CD4-positive, alpha-beta memory T cell (primary cell): ENCODE data around the gene THSD7B. TPM values are rescaled to one million over a fixed set of nuclear protein-coding genes. Genes with fewer than 3 reads are reported as not detected.
"Not testable (repeated sequence)": the region's sequence is repeated elsewhere in the genome, so short reads cannot be mapped to it uniquely, and the experiment has no call there.

Source experiments
- CTCF ChIA-PET: fragments of 350-600 bp; sonication (Branson Sonifier 250); formaldehyde crosslinking; loops from one replicate; lab custom pipeline; 2021; ENCODE audit warnings: inconsistent platforms; ENCODE audit not compliant: partially characterized antibody; lab: Charles Lee
- POLR2A ChIA-PET: fragments of 350-600 bp; sonication (Branson Sonifier 250); formaldehyde crosslinking; loops from one replicate; lab custom pipeline; 2021; ENCODE audit not compliant: partially characterized antibody; lab: Charles Lee
- DNase-seq, 5 donors: peaks; one replicate each; pipeline versions ENCODE4 v3.0.0 to v3.0.0-alpha.2; 2020 to 2022; ENCODE audit warnings: mixed read lengths in 1 of 5
- H3K27ac ChIP-seq: one replicate; pipeline ENCODE4 v1.7.0; 2013; ENCODE audit warnings: low read depth, low read length
- H3K27me3 ChIP-seq: 2 replicates; pipeline ENCODE4 v1.7.0; 2013; ENCODE audit warnings: mild to moderate bottlenecking, low read length, moderate library complexity; ENCODE audit not compliant: insufficient read depth
- H3K36me3 ChIP-seq: 2 replicates; pipeline ENCODE4 v1.7.0; 2013; ENCODE audit warnings: mild to moderate bottlenecking, low read length, moderate library complexity; ENCODE audit not compliant: insufficient read depth
- H3K4me1 ChIP-seq: 2 replicates; pipeline ENCODE4 v1.7.0; 2013; ENCODE audit warnings: mild to moderate bottlenecking, low read length, moderate library complexity; ENCODE audit not compliant: insufficient read depth
- H3K4me3 ChIP-seq, 2 donors: one replicate each; pipeline ENCODE4 v1.7.0; 2013; ENCODE audit warnings: low read length in 2 of 2, mild to moderate bottlenecking in 1 of 2
- H3K9me3 ChIP-seq, 2 donors: one replicate each; pipeline ENCODE4 v1.7.0; 2013; ENCODE audit warnings: low read length in 2 of 2, control low read depth in 1 of 2; ENCODE audit not compliant: control insufficient read depth in 1 of 2
- H3K27ac Mint-ChIP-seq, 7 donors: one replicate each; pipeline ENCODE4 v1.8.0; 2020 to 2021; ENCODE audit warnings: mixed read lengths in 7 of 7, mild to moderate bottlenecking in 6 of 7, inconsistent platforms in 3 of 7, moderate library complexity in 3 of 7
- H3K27me3 Mint-ChIP-seq, 2 donors: one replicate each; pipeline ENCODE4 v1.8.0; 2020 to 2021; ENCODE audit warnings: mixed read lengths in 2 of 2
- H3K36me3 Mint-ChIP-seq, 2 donors: one replicate each; pipeline ENCODE4 v1.8.0; 2020 to 2021; ENCODE audit warnings: mixed read lengths in 2 of 2, inconsistent platforms in 1 of 2, mild to moderate bottlenecking in 1 of 2
- H3K4me1 Mint-ChIP-seq, 4 donors: one replicate each; pipeline ENCODE4 v1.8.0; 2020 to 2021; ENCODE audit warnings: mixed read lengths in 4 of 4, mild to moderate bottlenecking in 1 of 4
- H3K4me3 Mint-ChIP-seq, 8 donors: one replicate each; pipeline ENCODE4 v1.8.0; 2020 to 2021; ENCODE audit warnings: mixed read lengths in 8 of 8, mild to moderate bottlenecking in 7 of 8, moderate library complexity in 6 of 8, inconsistent platforms in 3 of 8
- H3K9me3 Mint-ChIP-seq, 8 donors: one replicate each; pipeline ENCODE4 v1.8.0; 2020 to 2021; ENCODE audit warnings: mixed read lengths in 8 of 8, mild to moderate bottlenecking in 5 of 8, inconsistent platforms in 3 of 8, moderate library complexity in 1 of 8
- intact Hi-C: fragments of 100-400 bp; cut with micrococcal nuclease; formaldehyde crosslinking; loops from one replicate; pipeline ENCODE4 v1.15.1; 2023
- polyA plus RNA-seq, 2 donors: library from polyadenylated mRNA; unstranded; fragments of 300-500 nt; fragmentation: Illumina TruSeq; gene quantifications; one replicate each; pipeline ENCODE4 v1.2.3, GENCODE V29; 2021
- total RNA-seq, 2 experiments: library from RNA; stranded (reverse); gene quantifications; one replicate each; pipeline ENCODE4 v1.2.3, GENCODE V29; 2021

THSD7B gene
- total and polyA plus RNA-seq, 4 experiments from 2014 or later = not detected

- intact Hi-C loops, H3K4me3 Mint-ChIP-seq, POLR2A ChIA-PET, H3K27me3 ChIP-seq, H3K4me1 ChIP-seq, CTCF ChIA-PET, H3K4me3 ChIP-seq, DNase-seq, H3K9me3 Mint-ChIP-seq, H3K9me3 ChIP-seq, H3K36me3 ChIP-seq, H3K36me3 Mint-ChIP-seq, H3K4me1 Mint-ChIP-seq, H3K27ac ChIP-seq, H3K27me3 Mint-ChIP-seq, H3K27ac Mint-ChIP-seq: not testable (repeated sequence)
Observed at GRCh38 chr2:136981689-136982088, 216.3 kb downstream of the THSD7B start.

GRCh38 chr2:136985044-136985443 lies 219.7 kb downstream of the THSD7B start:
- CTCF ChIA-PET = no interaction called here
- H3K4me3 Mint-ChIP-seq = no peak overlapping the region
- POLR2A ChIA-PET = no interaction called here
- H3K27ac Mint-ChIP-seq = no peak overlapping the region
- H3K4me1 Mint-ChIP-seq = no peaks in the 10 kb centered on the region
- H3K4me1 ChIP-seq = no peaks in the 10 kb centered on the region
- DNase-seq = no peak
- no peak overlapping the region for H3K4me3 ChIP-seq
- no peaks in the 10 kb centered on the region for H3K36me3 Mint-ChIP-seq
- peaks cover 2 to 3% of the 10 kb centered on the region in 2 donors for H3K27me3 Mint-ChIP-seq
- no peaks in the 10 kb centered on the region for H3K36me3 ChIP-seq
- no peaks in the 10 kb centered on the region for H3K27me3 ChIP-seq
- intact Hi-C loops = no loop called here
- H3K27ac ChIP-seq = no peak overlapping the region
- H3K9me3 ChIP-seq = no peaks in the 10 kb centered on the region
- peaks cover 0 to 5% (median 3%) of the 10 kb centered on the region in 8 donors for H3K9me3 Mint-ChIP-seq

- H3K27me3 Mint-ChIP-seq = peaks cover 2 to 3% of the 10 kb centered on the region in 2 donors
- no peaks in the 10 kb centered on the region for H3K4me1 Mint-ChIP-seq
- Histone ChIP-seq H3K4me1 (no peaks in the 10 kb centered on the region), H3K27ac (no peak overlapping the region), H3K27me3 (no peaks in the 10 kb centered on the region), H3K36me3 (no peaks in the 10 kb centered on the region), H3K4me3 (no peak overlapping the region), H3K9me3 (no peaks in the 10 kb centered on the region)
- ChIA-PET POLR2A (no interaction called here), CTCF (no interaction called here)
- no peak for DNase-seq
- intact Hi-C loops = no loop called here
- H3K36me3 Mint-ChIP-seq = no peaks in the 10 kb centered on the region
- no peak overlapping the region for H3K4me3 Mint-ChIP-seq
- no peak overlapping the region for H3K27ac Mint-ChIP-seq
- peaks cover 0 to 5% (median 1%) of the 10 kb centered on the region in 8 donors for H3K9me3 Mint-ChIP-seq
Observed at GRCh38 chr2:136986605-136987221, 221.4 kb downstream of the THSD7B start.

- DNase-seq = no peak
Observed at GRCh38 chr2:136990316-136990715, 225.0 kb downstream of the THSD7B start.

GRCh38 chr2:136994793-136995192 lies 229.4 kb downstream of the THSD7B start:
- Mint-ChIP-seq H3K9me3 (peaks cover 0 to 5% (median 0%) of the 10 kb centered on the region in 8 donors), H3K4me3 (no peak overlapping the region), H3K36me3 (no peaks in the 10 kb centered on the region), H3K4me1 (no peaks in the 10 kb centered on the region), H3K27me3 (peaks cover 0 to 1% of the 10 kb centered on the region in 2 donors), H3K27ac (no peak overlapping the region)
- POLR2A ChIA-PET = no interaction called here
- no peaks in the 10 kb centered on the region for H3K27me3 ChIP-seq
- H3K4me1 ChIP-seq = no peaks in the 10 kb centered on the region
- CTCF ChIA-PET = no interaction called here
- H3K9me3 ChIP-seq = no peaks in the 10 kb centered on the region
- intact Hi-C loops = no loop called here
- no peaks in the 10 kb centered on the region for H3K36me3 ChIP-seq
- no peak overlapping the region for H3K4me3 ChIP-seq
- no peak overlapping the region for H3K27ac ChIP-seq
- no peak for DNase-seq

More at GRCh38 chr2:136990316-136990715, 225.0 kb downstream of the THSD7B start:
- no peaks in the 10 kb centered on the region for H3K4me1 Mint-ChIP-seq
- no peaks in the 10 kb centered on the region for H3K9me3 ChIP-seq
- no peak overlapping the region for H3K4me3 ChIP-seq
- H3K36me3 ChIP-seq = no peaks in the 10 kb centered on the region
- CTCF ChIA-PET = no interaction called here
- H3K27ac ChIP-seq = no peak overlapping the region
- no peaks in the 10 kb centered on the region for H3K36me3 Mint-ChIP-seq
- peaks cover 0 to 8% (median 1%) of the 10 kb centered on the region in 8 donors for H3K9me3 Mint-ChIP-seq
- no peak overlapping the region for H3K4me3 Mint-ChIP-seq
- H3K27ac Mint-ChIP-seq = no peak overlapping the region
- intact Hi-C loops = no loop called here
- H3K4me1 ChIP-seq = no peaks in the 10 kb centered on the region
- peaks cover 2% of the 10 kb centered on the region in 2 donors for H3K27me3 Mint-ChIP-seq
- H3K27me3 ChIP-seq = no peaks in the 10 kb centered on the region
- POLR2A ChIA-PET = no interaction called here

- intact Hi-C loops = no loop called here
- Mint-ChIP-seq H3K4me1 (no peaks in the 10 kb centered on the region), H3K27ac (no peak overlapping the region), H3K27me3 (peaks cover 0 to 1% of the 10 kb centered on the region in 2 donors), H3K9me3 (peaks cover 0 to 3% (median 0%) of the 10 kb centered on the region in 8 donors), H3K4me3 (no peak overlapping the region), H3K36me3 (no peaks in the 10 kb centered on the region)
- H3K4me1 ChIP-seq = no peaks in the 10 kb centered on the region
- ChIA-PET CTCF (no interaction called here), POLR2A (no interaction called here)
- no peaks in the 10 kb centered on the region for H3K9me3 ChIP-seq
- no peak overlapping the region for H3K4me3 ChIP-seq
- H3K27me3 ChIP-seq = no peaks in the 10 kb centered on the region
- no peak for DNase-seq
- no peak overlapping the region for H3K27ac ChIP-seq
- H3K36me3 ChIP-seq = no peaks in the 10 kb centered on the region
Observed at GRCh38 chr2:136997557-136997956, 232.2 kb downstream of the THSD7B start.

- Histone ChIP-seq H3K4me1 (no peaks in the 10 kb centered on the region), H3K36me3 (no peaks in the 10 kb centered on the region), H3K27me3 (no peaks in the 10 kb centered on the region), H3K27ac (no peak overlapping the region), H3K9me3 (no peaks in the 10 kb centered on the region), H3K4me3 (no peak overlapping the region)
- CTCF ChIA-PET = no interaction called here
- POLR2A ChIA-PET = no interaction called here
- DNase-seq = no peak
- no peaks in the 10 kb centered on the region for H3K4me1 Mint-ChIP-seq
- H3K9me3 Mint-ChIP-seq = no peaks in the 10 kb centered on the region
- no peaks in the 10 kb centered on the region for H3K36me3 Mint-ChIP-seq
- intact Hi-C loops = no loop called here
- no peak overlapping the region for H3K4me3 Mint-ChIP-seq
- peaks cover 0 to 1% of the 10 kb centered on the region in 2 donors for H3K27me3 Mint-ChIP-seq
- H3K27ac Mint-ChIP-seq = no peak overlapping the region
Observed at GRCh38 chr2:137000811-137001210, 235.5 kb downstream of the THSD7B start.
